Measurements from ENCODE around the gene SLCO2A1.

The SLCO2A1 gene

GRCh38 chr3:134033315-134033996 is 3.7 kb upstream of the SLCO2A1 start:
- no peak for DNase-seq

GRCh38 chr3:134031348-134031915 is 1.7 kb upstream of the SLCO2A1 start:
- no peak for DNase-seq

GRCh38 chr3:134030379-134031347 is 938 bp upstream of the SLCO2A1 start:
- DNase-seq, result no peak

GRCh38 chr3:134029256-134029733 is 430 bp downstream of the SLCO2A1 start:
- no peak for DNase-seq

GRCh38 chr3:134028486-134029255 is 1.1 kb downstream of the SLCO2A1 start:
- no peak for DNase-seq

- DNase-seq, result no peak
These were observed 2.1 kb downstream of the SLCO2A1 start for GRCh38 chr3:134027631-134028030.

GRCh38 chr3:134020135-134020680 is 9.5 kb downstream of the SLCO2A1 start:
- DNase-seq, result no peak

GRCh38 chr3:134018850-134019249 is 10.9 kb downstream of the SLCO2A1 start:
- no peak for DNase-seq

GRCh38 chr3:134018406-134018805 is 11.3 kb downstream of the SLCO2A1 start:
- no peak for DNase-seq

- DNase-seq, result no peak
These were observed 12.2 kb downstream of the SLCO2A1 start for GRCh38 chr3:134017490-134017889.

GRCh38 chr3:134014270-134014669 is 15.5 kb downstream of the SLCO2A1 start:
- no peak for DNase-seq

- no peak for DNase-seq
These were observed 16.4 kb downstream of the SLCO2A1 start for GRCh38 chr3:134013280-134013679.

- no peak for DNase-seq
These were observed 20.3 kb downstream of the SLCO2A1 start for GRCh38 chr3:134009345-134010000.

- DNase-seq, result no peak
These were observed 21.0 kb downstream of the SLCO2A1 start for GRCh38 chr3:134008630-134009156.

- no peak for DNase-seq
These were observed 21.9 kb downstream of the SLCO2A1 start for GRCh38 chr3:134007819-134008218.

GRCh38 chr3:134004841-134005240 is 24.9 kb downstream of the SLCO2A1 start:
- DNase-seq, result no peak

GRCh38 chr3:134003066-134003465 is 26.7 kb downstream of the SLCO2A1 start:
- no peak for DNase-seq

GRCh38 chr3:134002306-134002705 is 27.4 kb downstream of the SLCO2A1 start:
- DNase-seq, result no peak

- no peak for DNase-seq
These were observed 28.5 kb downstream of the SLCO2A1 start for GRCh38 chr3:134001251-134001650.

GRCh38 chr3:133999891-134000685 is 29.6 kb downstream of the SLCO2A1 start:
- DNase-seq, result no peak

Measured in suppressor macrophage (primary cell).